Stimulated activated naive CD8-positive, alpha-beta T cell treated with anti-CD3 and anti-CD28 coated beads, Interleukin-15, Interleukin-2, amounts not matched to agents 100 ng/mL and 50 ng/mL, for 24 hours (primary cell): Measurements from ENCODE around the gene TNRC18.
"Not testable (repeated sequence)": the region's sequence is repeated elsewhere in the genome, so short reads cannot be mapped to it uniquely, and the experiment has no call there.

Experiments used
- H3K27ac Mint-ChIP-seq: one replicate; pipeline ENCODE4 v1.8.0; 2021; ENCODE audit warnings: mild to moderate bottlenecking, mixed read lengths
- H3K27me3 Mint-ChIP-seq: one replicate; pipeline ENCODE4 v1.8.0; 2021; ENCODE audit warnings: mixed read lengths
- H3K36me3 Mint-ChIP-seq: one replicate; pipeline ENCODE4 v1.8.0; 2021; ENCODE audit warnings: low read depth, mixed read lengths
- H3K4me1 Mint-ChIP-seq: one replicate; pipeline ENCODE4 v1.8.0; 2021; ENCODE audit warnings: low read depth, mixed read lengths
- H3K4me3 Mint-ChIP-seq: one replicate; pipeline ENCODE4 v1.8.0; 2021; ENCODE audit warnings: mild to moderate bottlenecking, mixed read lengths
- H3K9me3 Mint-ChIP-seq: one replicate; pipeline ENCODE4 v1.8.0; 2021; ENCODE audit warnings: mixed read lengths

Gene TNRC18

DNA sequence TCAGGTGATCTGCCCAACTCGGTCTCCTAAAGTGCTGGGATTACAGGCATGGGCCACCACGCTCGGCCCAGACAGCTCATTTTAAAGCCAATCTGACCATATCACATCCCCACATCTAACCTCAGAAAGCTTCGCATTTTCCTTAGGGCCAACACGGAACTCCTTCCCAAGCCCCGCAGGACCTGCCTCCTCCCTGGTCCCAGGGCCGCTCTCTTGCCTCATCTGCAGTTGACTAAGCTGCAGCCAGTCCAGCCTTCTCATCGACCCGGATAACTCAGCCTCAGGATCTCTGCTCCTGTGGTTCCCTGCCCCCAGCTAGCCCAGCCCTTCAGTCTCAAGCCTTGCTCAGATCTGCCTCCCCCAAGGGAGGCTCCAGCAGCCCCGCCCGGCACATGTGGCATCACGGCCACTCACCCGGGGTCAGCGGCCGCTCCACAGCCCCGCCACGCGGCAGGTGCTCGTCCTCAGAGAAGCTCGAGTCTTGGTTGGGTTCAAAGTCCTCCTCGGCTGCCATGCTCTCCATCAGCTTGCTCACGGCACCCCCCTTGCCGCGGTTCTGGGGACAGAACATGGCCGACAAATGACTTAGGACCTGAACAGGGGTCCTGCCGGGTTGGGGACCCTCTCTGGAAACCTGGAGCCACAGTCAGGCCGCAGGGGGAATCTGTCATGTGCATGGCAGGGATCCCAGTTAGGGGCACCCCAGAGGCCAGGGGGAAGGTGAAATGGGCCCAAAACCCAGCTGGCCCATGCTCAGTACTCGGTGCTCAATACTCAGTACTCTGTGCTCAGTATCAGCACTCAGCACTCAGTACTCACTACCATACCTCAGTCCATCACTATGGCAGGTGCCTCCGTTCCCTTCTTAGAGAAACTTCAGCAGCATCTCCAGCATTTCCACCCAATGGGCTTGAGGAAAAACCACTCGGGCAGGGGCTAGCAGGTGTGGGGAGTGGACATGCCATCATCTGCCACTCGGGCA is 99.5 kb downstream of the TNRC18 start:
- not testable (repeated sequence) for H3K4me3 Mint-ChIP-seq, H3K9me3 Mint-ChIP-seq, H3K27ac Mint-ChIP-seq, H3K4me1 Mint-ChIP-seq, H3K27me3 Mint-ChIP-seq
- peaks cover 41% of the 10 kb centered on the region for H3K36me3 Mint-ChIP-seq

DNA sequence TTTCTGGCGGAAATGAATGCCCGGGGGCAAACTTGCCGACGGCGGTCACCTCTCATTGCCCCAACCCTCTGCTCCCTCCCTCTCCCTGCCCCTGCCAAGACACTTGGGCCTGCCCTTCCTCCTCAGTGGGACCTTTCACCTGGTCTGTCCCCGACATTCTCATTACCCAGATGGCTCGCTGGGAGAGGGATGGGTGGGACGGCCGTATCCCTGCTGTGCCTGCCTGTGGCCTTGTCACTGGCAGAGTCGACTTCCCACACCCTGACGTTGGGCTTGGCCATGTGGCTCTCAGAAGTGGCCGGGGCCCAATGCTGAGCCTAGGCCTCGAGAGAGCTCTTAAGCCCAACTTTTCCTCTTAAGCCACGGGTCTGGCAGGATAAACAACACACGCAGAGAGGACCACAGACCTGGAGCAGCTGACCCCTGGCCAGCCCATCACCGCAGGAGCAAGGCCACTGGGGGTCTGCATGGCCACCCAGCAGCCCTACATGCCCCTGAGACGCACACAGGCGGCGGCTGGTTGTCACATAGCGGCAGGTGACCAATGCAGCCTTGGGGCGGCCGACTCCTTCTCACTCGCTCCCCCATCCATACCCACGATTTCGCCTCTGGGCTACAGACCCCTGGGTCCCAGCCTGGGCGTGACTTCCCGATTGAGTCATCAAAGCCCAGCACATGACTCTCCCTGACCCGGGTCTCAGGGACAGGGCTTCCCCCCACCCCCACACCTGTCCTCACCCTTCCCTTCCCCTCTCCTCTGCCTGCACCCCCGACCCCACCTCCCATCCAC is 100.8 kb downstream of the TNRC18 start:
- H3K27me3 Mint-ChIP-seq, result no peaks in the 10 kb centered on the region

DNA sequence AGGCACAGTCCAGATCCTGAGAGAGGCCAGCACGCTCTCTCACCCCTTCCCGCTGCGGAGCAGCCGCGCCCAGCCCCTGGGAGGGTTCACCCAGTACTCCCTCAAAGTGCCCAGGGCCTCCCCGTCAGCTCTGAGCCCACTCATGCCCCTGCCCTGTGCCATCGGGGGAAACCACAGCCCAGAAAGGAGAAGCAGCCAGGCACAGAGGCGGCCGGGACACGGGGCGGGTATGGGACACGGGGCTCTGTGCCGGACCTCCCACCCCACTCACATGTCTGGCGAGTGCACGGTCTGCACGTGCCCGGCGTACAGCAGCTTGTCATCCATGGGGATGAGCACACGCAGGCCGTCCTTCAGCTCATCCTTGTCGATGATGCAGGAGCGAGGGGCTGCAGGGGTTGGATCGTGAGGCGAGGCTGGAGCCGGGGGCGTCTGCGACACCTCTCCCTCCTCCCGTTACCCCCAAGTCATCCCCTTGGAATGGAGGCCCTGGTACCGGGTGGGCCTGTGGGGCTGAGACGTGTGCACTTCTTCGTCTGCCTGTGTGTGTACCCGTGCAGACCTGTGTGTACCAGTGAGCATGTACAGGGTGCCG is 102.7 kb downstream of the TNRC18 start:
- no peaks in the 10 kb centered on the region for H3K4me1 Mint-ChIP-seq
- peaks cover 52% of the 10 kb centered on the region for H3K36me3 Mint-ChIP-seq
- H3K4me3 Mint-ChIP-seq, result no peak overlapping the region
- peaks cover 20% of the 10 kb centered on the region for H3K9me3 Mint-ChIP-seq
- no peak overlapping the region for H3K27ac Mint-ChIP-seq
- H3K27me3 Mint-ChIP-seq, result no peaks in the 10 kb centered on the region

More for the DNA sequence above, 100.8 kb downstream of the TNRC18 start:
- Mint-ChIP-seq H3K4me3 (no peak overlapping the region), H3K27ac (no peak overlapping the region), H3K36me3 (peaks cover 52% of the 10 kb centered on the region), H3K9me3 (peaks cover 20% of the 10 kb centered on the region), H3K4me1 (no peaks in the 10 kb centered on the region)

DNA sequence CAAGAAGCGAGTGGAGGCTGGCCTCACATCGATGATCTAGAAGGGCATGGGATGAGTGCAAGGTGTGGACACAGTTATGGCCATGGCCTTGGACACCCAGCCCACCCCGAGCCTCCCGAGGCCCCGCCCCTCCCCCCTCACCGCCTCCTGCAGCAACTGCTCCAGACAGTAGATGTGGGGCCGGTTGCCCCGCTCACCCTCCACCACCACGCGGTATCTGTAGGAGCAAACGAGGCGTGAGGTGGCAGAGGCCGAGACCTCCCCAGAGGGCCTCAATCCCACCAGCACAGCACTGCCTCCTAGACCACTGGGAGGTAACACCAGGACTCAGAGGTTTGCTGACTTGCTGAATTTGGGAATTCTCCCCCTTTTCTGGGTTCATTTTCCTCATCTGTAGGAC is 103.2 kb downstream of the TNRC18 start:
- no peaks in the 10 kb centered on the region for H3K27me3 Mint-ChIP-seq
- H3K36me3 Mint-ChIP-seq, result peaks cover 50% of the 10 kb centered on the region
- H3K4me1 Mint-ChIP-seq, result no peaks in the 10 kb centered on the region
- H3K9me3 Mint-ChIP-seq, result peaks cover 20% of the 10 kb centered on the region
- no peak overlapping the region for H3K4me3 Mint-ChIP-seq
- H3K27ac Mint-ChIP-seq, result no peak overlapping the region

DNA sequence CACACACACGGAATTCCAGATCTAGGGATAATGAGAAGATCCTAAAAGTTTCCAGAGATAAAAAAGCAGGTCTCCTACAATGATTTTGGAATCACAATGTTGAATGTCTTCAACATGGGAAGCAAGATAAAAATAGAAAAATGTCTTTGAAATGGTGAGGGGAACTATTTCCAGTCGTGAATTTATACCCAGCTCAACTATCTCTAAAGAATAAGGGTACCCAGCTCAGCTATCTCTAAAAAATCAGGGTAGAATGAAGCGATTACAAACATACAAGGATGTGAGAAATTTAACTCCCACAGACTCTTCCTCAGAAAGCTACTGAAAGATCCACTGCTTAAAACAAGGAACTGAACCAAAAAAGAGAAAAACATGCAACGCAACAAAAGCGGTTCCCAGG is 105.0 kb downstream of the TNRC18 start:
- H3K27ac Mint-ChIP-seq, result peak overlapping the region; percentile 18
- peaks cover 20% of the 10 kb centered on the region for H3K9me3 Mint-ChIP-seq
- H3K4me3 Mint-ChIP-seq, H3K4me1 Mint-ChIP-seq, H3K27me3 Mint-ChIP-seq: not testable (repeated sequence)
- peaks cover 50% of the 10 kb centered on the region for H3K36me3 Mint-ChIP-seq

DNA sequence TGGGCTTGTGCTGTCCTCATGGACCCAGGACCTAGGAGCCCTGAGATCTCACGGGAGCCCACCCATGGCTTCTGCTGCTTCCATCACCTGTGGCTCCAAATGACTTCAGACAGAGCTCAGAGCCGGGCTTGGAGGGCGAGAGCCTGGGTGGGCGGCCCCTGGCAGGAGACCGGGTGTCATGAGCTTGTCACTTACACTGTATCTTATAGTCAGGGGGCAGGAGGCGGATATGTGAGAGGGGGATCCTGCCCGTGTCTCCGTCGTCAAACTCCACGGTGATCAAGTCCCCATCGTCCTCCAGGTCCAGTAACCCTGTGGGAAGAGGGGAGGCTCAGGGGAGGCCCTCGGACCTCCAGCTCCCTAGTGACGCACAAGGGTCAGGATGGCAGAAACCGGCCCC is 107.9 kb downstream of the TNRC18 start:
- Mint-ChIP-seq H3K27me3 (no peaks in the 10 kb centered on the region), H3K36me3 (peaks cover 46% of the 10 kb centered on the region), H3K4me1 (no peaks in the 10 kb centered on the region), H3K27ac (no peak overlapping the region), H3K9me3 (peaks cover 20% of the 10 kb centered on the region), H3K4me3 (no peak overlapping the region)

DNA sequence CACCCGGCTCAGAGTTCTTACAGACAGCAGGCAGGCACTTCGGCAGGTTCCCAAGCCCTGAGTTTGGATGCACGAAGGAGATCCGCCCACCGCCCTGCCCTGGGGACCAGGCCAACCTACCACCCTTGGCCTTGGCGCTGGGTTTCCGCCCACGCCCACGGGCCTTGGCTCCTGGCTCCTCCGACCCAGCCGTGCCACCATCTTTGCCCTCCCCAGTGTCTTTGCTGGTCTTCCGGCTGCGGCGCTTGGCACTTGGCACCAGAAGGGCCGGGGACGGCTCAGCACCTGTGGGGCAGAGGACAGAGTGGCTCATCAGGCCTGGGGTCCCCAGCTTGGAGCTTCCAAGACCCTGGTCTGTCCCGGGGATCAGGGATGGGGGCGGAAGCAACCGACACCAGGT is 108.8 kb downstream of the TNRC18 start:
- H3K4me3 Mint-ChIP-seq, result no peak overlapping the region
- H3K9me3 Mint-ChIP-seq, result peaks cover 16% of the 10 kb centered on the region
- no peaks in the 10 kb centered on the region for H3K27me3 Mint-ChIP-seq
- H3K27ac Mint-ChIP-seq, result no peak overlapping the region
- no peaks in the 10 kb centered on the region for H3K4me1 Mint-ChIP-seq
- H3K36me3 Mint-ChIP-seq, result peaks cover 40% of the 10 kb centered on the region

DNA sequence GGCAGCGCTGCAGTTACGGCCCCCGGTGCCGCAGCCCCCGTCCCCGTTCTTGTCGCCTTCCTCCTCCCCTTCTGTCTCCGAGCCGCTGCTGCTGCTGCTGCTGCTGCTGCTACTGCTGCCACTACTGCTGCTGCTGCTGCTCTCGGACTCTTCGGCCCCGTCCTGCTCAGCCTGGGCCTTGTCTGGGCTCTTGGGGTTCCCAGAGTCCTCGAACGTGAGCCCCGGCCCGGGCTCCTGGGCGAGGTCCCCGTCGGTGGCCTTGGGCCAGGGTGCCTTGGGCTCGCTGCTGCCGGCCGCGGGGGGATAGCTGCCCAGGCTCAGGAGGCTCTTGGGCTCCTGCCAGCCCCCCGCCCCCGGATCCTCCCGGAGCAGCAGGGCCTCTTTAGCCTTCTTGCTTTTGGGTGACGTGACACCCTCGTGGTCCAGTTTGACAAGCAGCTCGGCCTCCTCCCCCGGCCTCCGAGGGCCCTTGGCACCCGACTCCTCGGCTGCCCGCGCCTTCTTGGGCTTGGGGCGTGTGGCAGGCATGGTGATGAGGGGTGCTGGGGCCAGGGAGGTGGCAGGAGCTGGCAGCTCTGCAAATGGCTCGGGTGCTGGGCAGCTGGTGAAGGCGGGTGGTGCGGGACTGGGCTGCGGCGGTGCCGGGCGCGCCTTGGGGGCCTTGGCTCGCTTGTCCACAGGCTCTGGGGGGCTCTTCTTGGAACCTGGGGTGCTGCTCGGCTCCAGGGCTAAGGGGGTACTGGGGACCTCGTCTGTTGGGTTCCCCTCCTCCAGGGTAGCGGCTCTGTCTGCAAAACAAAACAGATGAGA is 110.4 kb downstream of the TNRC18 start:
- not testable (repeated sequence) for H3K27me3 Mint-ChIP-seq

DNA sequence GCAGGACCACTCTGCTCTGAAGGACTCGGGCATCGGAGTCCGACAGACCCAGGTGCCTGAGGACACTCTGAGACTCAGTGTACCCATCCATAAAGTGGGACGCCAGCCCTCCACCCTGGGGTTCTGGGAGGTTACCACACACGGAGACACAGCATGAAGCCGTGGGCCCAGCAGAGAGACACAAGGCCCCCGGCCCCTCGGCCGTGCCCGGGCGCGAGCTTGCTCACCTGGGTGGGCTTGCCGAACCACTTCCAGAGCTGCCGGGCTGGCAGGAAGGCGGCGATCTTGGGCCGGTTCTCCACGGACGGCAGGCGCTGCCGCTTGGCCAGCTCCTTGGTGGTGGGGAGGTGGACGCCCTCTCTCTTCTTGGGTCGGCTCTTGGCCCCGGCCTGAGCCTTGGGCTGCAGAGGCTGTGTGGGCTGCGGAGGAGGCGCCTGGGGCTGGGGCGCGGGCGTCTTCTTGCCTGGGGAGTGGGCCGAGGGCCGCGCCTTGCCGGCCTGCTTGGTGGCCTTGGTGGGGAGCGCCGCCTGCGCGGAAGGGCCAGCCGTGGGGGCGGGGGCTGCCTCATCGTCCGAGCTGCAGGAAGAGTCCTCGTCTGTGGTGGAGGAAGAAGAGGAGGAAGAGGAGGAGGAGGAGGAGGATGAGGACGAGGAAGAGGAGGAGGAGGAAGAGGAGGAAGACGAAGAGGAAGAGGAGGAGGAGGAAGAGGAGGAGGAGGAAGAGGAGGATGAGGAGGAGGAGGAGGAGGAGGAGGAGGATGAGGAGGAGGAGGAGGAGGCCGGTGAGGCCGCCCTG is 111.2 kb downstream of the TNRC18 start:
- H3K27me3 Mint-ChIP-seq, H3K27ac Mint-ChIP-seq, H3K4me3 Mint-ChIP-seq, H3K4me1 Mint-ChIP-seq, H3K9me3 Mint-ChIP-seq: not testable (repeated sequence)
- H3K36me3 Mint-ChIP-seq, result peaks cover 26% of the 10 kb centered on the region

More for the DNA sequence above, 110.4 kb downstream of the TNRC18 start:
- not testable (repeated sequence) for H3K27ac Mint-ChIP-seq, H3K4me1 Mint-ChIP-seq, H3K9me3 Mint-ChIP-seq, H3K4me3 Mint-ChIP-seq
- peaks cover 28% of the 10 kb centered on the region for H3K36me3 Mint-ChIP-seq

DNA sequence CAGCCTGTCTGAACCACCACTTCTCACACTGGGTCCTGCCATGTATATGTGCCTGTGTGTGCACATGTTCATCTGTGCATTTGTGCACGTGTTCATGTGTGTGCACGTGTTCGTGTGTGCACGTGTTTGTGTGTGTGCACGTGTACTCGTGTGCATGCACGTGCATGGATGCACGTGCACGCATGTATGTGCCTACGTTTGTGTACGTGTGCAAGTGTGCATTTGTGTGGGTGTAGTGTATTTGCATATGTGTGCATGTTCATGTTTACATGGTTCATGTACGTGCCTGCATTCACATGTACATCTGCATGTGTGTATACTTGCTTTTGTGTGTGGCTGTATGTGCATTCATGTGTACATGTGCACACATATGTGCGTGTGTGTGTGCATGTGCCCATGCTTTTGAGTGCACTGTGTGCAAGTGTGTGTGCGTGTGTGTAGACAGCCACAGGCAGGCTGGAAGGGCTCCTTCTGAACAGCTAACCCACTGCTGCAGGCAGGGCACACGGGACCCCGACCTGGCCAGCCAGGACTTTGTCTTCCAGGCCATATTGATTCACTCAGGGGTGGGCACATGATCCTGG is 112.7 kb downstream of the TNRC18 start:
- Mint-ChIP-seq H3K27me3 (no peaks in the 10 kb centered on the region), H3K36me3 (peaks cover 17% of the 10 kb centered on the region), H3K27ac (no peak overlapping the region), H3K9me3 (no peaks in the 10 kb centered on the region), H3K4me3 (no peak overlapping the region), H3K4me1 (no peaks in the 10 kb centered on the region)

DNA sequence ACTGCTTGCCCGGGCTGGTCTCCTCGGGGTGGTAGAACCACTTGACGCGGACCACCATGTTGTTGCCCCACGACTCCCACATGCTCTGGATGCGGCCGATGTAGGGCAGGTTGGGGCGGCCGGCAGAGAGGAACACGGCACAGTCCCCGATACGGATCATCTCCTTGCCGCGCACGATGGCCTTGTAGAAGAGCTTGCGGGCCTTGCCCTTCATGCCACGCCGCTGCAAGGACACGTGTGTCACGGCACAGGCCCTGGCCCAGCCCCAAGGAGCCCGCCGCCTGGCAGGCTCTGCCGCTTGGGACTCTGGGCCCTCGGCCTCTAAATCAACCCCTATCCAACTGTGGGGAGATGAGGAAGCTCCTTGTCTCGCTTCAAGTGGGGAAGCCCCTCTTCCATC is 114.5 kb downstream of the TNRC18 start:
- no peak overlapping the region for H3K4me3 Mint-ChIP-seq
- H3K4me1 Mint-ChIP-seq, result no peaks in the 10 kb centered on the region
- no peak overlapping the region for H3K27ac Mint-ChIP-seq
- no peaks in the 10 kb centered on the region for H3K9me3 Mint-ChIP-seq
- peaks cover 17% of the 10 kb centered on the region for H3K36me3 Mint-ChIP-seq
- H3K27me3 Mint-ChIP-seq, result no peaks in the 10 kb centered on the region

DNA sequence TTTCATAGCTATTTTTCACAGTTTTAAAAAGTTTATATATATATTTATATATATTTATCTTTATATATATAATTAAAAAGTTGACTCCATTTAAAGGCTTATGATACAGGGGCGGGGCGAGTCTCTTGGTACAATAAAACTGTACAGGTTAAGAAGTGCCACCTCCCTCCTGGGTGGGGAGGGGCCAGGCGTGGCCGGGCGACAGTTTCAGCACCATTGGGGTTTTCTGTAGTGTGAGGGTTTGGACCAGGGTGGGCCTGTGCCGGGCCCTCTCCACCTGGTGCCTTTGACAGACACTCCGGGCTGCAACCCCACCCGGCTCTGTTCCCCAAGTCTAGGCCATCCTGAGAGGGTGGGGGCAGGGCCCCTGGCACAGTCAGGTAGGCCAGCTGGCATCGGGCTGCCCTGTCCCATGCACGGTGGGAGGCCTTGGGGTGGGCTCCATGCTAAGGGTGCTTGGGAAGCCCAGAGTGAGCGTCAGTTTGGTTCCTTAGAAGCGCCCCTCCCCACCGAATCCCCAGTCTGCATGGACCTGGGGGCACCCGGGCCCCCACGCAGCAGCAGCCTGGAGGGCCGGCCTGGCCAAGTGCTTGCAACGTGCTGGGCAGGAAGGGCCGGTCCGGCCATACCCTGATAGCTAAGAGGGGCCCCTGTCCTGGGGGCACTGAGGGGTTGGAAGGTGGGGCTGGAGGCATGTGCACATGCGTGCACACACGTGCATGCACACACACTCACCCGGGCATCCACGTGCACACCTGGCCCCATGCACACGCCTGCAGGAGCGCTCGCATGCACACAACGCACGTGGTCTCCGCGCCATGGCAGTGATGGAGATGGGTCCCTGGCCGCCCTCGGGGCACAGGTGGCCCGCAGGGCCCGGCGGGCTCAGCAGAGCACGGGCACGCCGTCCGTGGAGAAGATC is 116.2 kb downstream of the TNRC18 start:
- not testable (repeated sequence) for H3K27me3 Mint-ChIP-seq, H3K9me3 Mint-ChIP-seq, H3K4me1 Mint-ChIP-seq, H3K27ac Mint-ChIP-seq, H3K4me3 Mint-ChIP-seq
- H3K36me3 Mint-ChIP-seq, result peaks cover 17% of the 10 kb centered on the region

DNA sequence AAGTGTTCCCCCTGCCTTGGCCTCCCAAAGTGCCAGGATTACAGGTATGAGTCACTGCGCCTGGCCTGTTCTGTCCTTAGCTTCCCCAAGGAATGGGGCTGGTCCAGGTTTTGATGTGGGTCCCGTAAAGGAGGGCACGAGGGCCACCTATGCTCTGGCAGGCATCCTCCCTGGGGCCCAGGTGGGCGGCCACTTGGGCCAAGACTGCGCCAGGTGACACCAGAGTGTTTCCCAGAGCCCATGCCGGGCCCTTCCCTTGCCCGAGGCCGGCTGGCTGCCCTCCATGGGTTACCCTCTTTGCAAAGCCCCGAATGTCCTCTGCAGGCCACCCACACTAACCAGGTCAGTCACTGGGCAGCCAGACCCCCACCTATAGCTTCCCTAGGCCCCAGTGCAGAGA is 118.6 kb downstream of the TNRC18 start:
- H3K27ac Mint-ChIP-seq, H3K9me3 Mint-ChIP-seq, H3K4me1 Mint-ChIP-seq, H3K27me3 Mint-ChIP-seq, H3K36me3 Mint-ChIP-seq, H3K4me3 Mint-ChIP-seq: not testable (repeated sequence)
